ENCODE results near the gene TOMT. TPM values are rescaled to one million over a fixed set of nuclear protein-coding genes. Genes with fewer than 3 reads are reported as not detected.
A peak's percentile ranks its signal among the peaks of the same experiment; 100 is the strongest.

Gene TOMT
- total RNA-seq, 1 experiment from 2014 or later, result not detected

DNA sequence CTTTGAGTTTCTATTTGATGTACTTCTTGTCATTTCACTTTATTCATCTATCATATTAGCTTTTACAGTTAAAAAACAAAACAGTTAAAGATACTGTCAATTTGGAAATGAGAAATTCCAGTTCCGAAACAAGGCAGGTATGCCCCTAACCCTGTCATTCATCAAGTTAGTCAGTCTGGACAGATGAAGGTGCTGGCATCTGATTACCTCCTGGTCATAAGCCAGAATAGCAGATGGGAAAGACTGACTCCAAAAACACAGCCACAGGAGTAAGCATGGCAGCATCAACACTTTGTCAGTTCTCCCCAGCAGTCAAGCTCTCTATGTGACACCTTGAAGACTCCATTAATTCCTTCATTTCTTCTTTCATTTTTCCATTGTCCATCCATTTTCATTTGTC is 20.8 kb upstream of the TOMT start:
- Histone ChIP-seq H3K9me2 (ENCODE audit: insufficient read depth) (no peaks in the 10 kb centered on the region), H3K4me2 (ENCODE audit: low read length) (no peak overlapping the region), H2AFZ (ENCODE audit: low read depth, low read length, poor library complexity, severe bottlenecking) (no peak overlapping the region), H3K9ac (ENCODE audit: low read length) (no peak overlapping the region), H3K4me3 (replicated peaks in 1 of 2; ENCODE audit: low read depth in 1 of 2, low read length in 2 of 2) (no peak overlapping the region), H4K20me1 (ENCODE audit: insufficient read depth) (no peaks in the 10 kb centered on the region), H3K9me3 (ENCODE audit: control insufficient read depth in 1 of 2, insufficient read depth in 1 of 2, low read depth in 1 of 2, low read length in 2 of 2) (no peaks in the 10 kb centered on the region), H3K79me2 (ENCODE audit: insufficient read depth, low read length) (peaks cover 2% of the 10 kb centered on the region), H3K27me3 (ENCODE audit: insufficient read depth, low read length) (no peaks in the 10 kb centered on the region), H3K36me3 (ENCODE audit: control insufficient read depth in 1 of 2, insufficient read depth in 2 of 2, low read length in 2 of 2) (no peaks in the 10 kb centered on the region), H3K27ac (ENCODE audit: low read depth, low read length) (no peak overlapping the region), H3K4me1 (ENCODE audit: control insufficient read depth in 1 of 2, insufficient read depth in 2 of 2, low read length in 2 of 2) (peaks cover 2 to 13% of the 10 kb centered on the region in 2 experiments; a peak in 3 of 4 replicates)
- POLR2A ChIA-PET, result interaction anchor here (1.1 kb wide), 1 partner anchor 60 kb away, joined by 5 read pairs; no protein-coding TSS in a partner anchor
- RAD21 ChIA-PET (ENCODE audit: low non-redundant PET in 1 of 2, low total read pairs in 2 of 2, uncharacterized antibody in 2 of 2, unreplicated experiment in 2 of 2), result interaction anchor here in 1 of 2 experiments (0.7 kb wide), 1 partner anchor 21 kb away, joined by 5 read pairs; no protein-coding TSS in a partner anchor
- no peak for TF ChIP-seq CBX3 (IDR thresholded peaks at IDR 0.05; ENCODE audit: low read depth)
- TF ChIP-seq EZH2 (IDR thresholded peaks at IDR 0.05), result no peak
- no peak for TF ChIP-seq RAD21 (IDR thresholded peaks at IDR 0.05; ENCODE audit: low read depth)
- no peak for TF ChIP-seq ELF1 (IDR thresholded peaks at IDR 0.05; ENCODE audit: borderline replicate concordance, low read depth)
- TF ChIP-seq, protein P1, sequence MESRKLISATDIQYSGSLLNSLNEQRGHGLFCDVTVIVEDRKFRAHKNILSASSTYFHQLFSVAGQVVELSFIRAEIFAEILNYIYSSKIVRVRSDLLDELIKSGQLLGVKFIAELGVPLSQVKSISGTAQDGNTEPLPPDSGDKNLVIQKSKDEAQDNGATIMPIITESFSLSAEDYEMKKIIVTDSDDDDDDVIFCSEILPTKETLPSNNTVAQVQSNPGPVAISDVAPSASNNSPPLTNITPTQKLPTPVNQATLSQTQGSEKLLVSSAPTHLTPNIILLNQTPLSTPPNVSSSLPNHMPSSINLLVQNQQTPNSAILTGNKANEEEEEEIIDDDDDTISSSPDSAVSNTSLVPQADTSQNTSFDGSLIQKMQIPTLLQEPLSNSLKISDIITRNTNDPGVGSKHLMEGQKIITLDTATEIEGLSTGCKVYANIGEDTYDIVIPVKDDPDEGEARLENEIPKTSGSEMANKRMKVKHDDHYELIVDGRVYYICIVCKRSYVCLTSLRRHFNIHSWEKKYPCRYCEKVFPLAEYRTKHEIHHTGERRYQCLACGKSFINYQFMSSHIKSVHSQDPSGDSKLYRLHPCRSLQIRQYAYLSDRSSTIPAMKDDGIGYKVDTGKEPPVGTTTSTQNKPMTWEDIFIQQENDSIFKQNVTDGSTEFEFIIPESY (IDR thresholded peaks at IDR 0.05; ENCODE audit: extremely low read depth, insufficient replicate concordance, low read length), result no peak
- CTCF ChIA-PET, result interaction anchor here (1.1 kb wide), 1 partner anchor 13 kb away, joined by 3 read pairs; no protein-coding TSS in a partner anchor
- intact Hi-C loops (cut with micrococcal nuclease), result no loop called here
- ATAC-seq (no peak), DNase-seq (ENCODE audit: low read depth, low spot score) (no peak)
- BruUV-seq (replicated peaks), result no TSS peak

DNA sequence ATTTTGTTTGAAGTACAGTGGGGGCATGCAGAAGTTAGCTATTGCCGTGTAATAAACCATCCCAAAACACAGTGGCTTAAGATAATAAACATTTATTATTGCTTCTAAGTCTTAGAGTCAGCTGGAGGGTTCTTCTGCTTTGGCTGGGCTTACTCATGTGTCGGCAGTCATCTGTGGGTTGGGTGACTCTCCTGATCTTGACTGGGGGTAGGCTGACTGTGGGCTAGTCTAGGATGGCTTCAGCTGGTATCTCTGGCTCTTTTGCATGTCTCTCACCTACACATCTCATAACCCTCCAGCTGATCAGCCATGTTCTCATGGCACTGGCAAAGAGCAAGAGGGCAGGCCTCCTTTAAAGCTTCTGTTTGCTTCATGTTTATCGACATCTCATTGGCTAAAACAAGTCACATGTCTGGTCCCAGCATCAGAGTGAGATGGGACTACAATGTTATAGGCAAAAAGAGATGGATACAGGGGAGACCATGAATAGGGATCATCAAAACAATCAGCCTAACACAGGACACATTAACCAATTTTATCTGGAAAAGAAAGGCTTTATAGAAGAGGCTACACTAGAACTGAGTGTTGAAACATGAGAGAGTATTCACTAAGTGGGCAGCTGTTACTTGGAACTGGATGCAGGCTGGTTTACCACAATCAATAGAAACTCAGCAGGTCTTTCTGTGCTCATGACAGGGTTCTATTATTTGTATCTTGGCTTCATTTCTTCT is 19.9 kb upstream of the TOMT start:
- no TSS peak for BruUV-seq (replicated peaks)
- no peak for TF ChIP-seq TCF7L2 (IDR thresholded peaks at IDR 0.05; ENCODE audit: borderline replicate concordance, extremely low read depth, insufficient read depth, insufficient read length)
- no peak for TF ChIP-seq YY1 (IDR thresholded peaks at IDR 0.05; ENCODE audit: extremely low read depth, insufficient replicate concordance, low read depth, low read length)
- TF ChIP-seq, protein P2, sequence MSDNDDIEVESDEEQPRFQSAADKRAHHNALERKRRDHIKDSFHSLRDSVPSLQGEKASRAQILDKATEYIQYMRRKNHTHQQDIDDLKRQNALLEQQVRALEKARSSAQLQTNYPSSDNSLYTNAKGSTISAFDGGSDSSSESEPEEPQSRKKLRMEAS (IDR thresholded peaks at IDR 0.05), result no peak
- TF ChIP-seq, protein P3, sequence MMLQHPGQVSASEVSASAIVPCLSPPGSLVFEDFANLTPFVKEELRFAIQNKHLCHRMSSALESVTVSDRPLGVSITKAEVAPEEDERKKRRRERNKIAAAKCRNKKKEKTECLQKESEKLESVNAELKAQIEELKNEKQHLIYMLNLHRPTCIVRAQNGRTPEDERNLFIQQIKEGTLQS (IDR thresholded peaks at IDR 0.05), result no peak
- TF ChIP-seq ZNF274 (IDR thresholded peaks at IDR 0.05; ENCODE audit: low read depth, low read length), result no peak
- no peak for TF ChIP-seq EGR1 (IDR thresholded peaks at IDR 0.05; ENCODE audit: low read depth)
- TF ChIP-seq RAD21 (IDR thresholded peaks at IDR 0.05; ENCODE audit: low read depth), result no peak
- TF ChIP-seq POLR2A (IDR thresholded peaks at IDR 0.05; ENCODE audit: borderline replicate concordance, extremely low read depth, insufficient read depth, insufficient read length), result no peak
- TF ChIP-seq CBX3 (IDR thresholded peaks at IDR 0.05; ENCODE audit: low read depth), result no peak
- TF ChIP-seq ZFX (IDR thresholded peaks at IDR 0.05), result no peak
- TF ChIP-seq EZH2phosphoT487 (IDR thresholded peaks at IDR 0.05; ENCODE audit: borderline replicate concordance), result no peak
- TF ChIP-seq FOSL1 (IDR thresholded peaks at IDR 0.05; ENCODE audit: low read depth), result no peak
- intact Hi-C loops (cut with micrococcal nuclease), result no loop called here
- Histone ChIP-seq H3K27ac (ENCODE audit: low read depth, low read length) (no peak overlapping the region), H3K4me3 (replicated peaks in 1 of 2; ENCODE audit: low read depth in 1 of 2, low read length in 2 of 2) (no peak overlapping the region), H3K9ac (ENCODE audit: low read length) (no peak overlapping the region), H3K4me1 (ENCODE audit: control insufficient read depth in 1 of 2, insufficient read depth in 2 of 2, low read length in 2 of 2) (peaks cover 2 to 12% of the 10 kb centered on the region in 2 experiments; a peak in 3 of 4 replicates), H4K20me1 (ENCODE audit: insufficient read depth) (no peaks in the 10 kb centered on the region), H3K27me3 (ENCODE audit: insufficient read depth, low read length) (no peaks in the 10 kb centered on the region), H3K9me2 (ENCODE audit: insufficient read depth) (no peaks in the 10 kb centered on the region), H2AFZ (ENCODE audit: low read depth, low read length, poor library complexity, severe bottlenecking) (no peak overlapping the region), H3K9me3 (ENCODE audit: control insufficient read depth in 1 of 2, insufficient read depth in 1 of 2, low read depth in 1 of 2, low read length in 2 of 2) (no peaks in the 10 kb centered on the region), H3K79me2 (ENCODE audit: insufficient read depth, low read length) (no peaks in the 10 kb centered on the region), H3K4me2 (ENCODE audit: low read length) (no peak overlapping the region), H3K36me3 (ENCODE audit: control insufficient read depth in 1 of 2, insufficient read depth in 2 of 2, low read length in 2 of 2) (no peaks in the 10 kb centered on the region)
- ChIA-PET CTCF (interaction anchor here (0.9 to 1.3 kb wide), 2 partner anchors 45 to 60 kb away, joined by 3 to 5 read pairs; no protein-coding TSS in a partner anchor), POLR2A (no interaction called here), RAD21 (ENCODE audit: low non-redundant PET in 1 of 2, low total read pairs in 2 of 2, uncharacterized antibody in 2 of 2, unreplicated experiment in 2 of 2) (interaction anchor here in 1 of 2 experiments (1.2 kb wide), 1 partner anchor 60 kb away, joined by 3 read pairs; no protein-coding TSS in a partner anchor)
- ATAC-seq (peak; percentile 25; the same call in 1 of the 2 replicates), DNase-seq (ENCODE audit: low read depth, low spot score) (no peak)

Measured in HCT116 (cell line).